HepG2 (cell line): ENCODE data around the gene LGR6. TPM values are rescaled to one million over a fixed set of nuclear protein-coding genes. Genes with fewer than 3 reads are reported as not detected.
A peak's percentile ranks its signal among the peaks of the same experiment; 100 is the strongest.

ENCODE experiments used
- ATAC-seq: fragments of 200-7000 bp; cut with Tn5 transposase; 3 replicates; pipeline ENCODE4 v1.9.1; 2020; ENCODE audit warnings: mild to moderate bottlenecking, moderate library complexity
- BruUV-seq: library from RNA; stranded (reverse); fragments of 400-500 nt; replicated peaks from 2 replicates; lab custom pipeline; 2021; lab: Mats Ljungman, UMichigan
- CTCF ChIA-PET: fragments of 300-600 bp; formaldehyde crosslinking; extraction: SDS; loops from one replicate; lab custom pipeline; 2021; ENCODE audit warnings: low total read pairs, inconsistent platforms, low intra/inter-chr PET ratio; lab: Yijun Ruan, JAX
- POLR2A ChIA-PET: fragments of 350-600 bp; sonication (Branson Sonifier 250); formaldehyde crosslinking; loops from one replicate; lab custom pipeline; 2020; ENCODE audit warnings: antibody characterized with exemption, inconsistent platforms; lab: Yijun Ruan, JAX
- DNase-seq: peaks from one replicate; pipeline ENCODE4 v3.0.0-alpha.2; 2015; ENCODE audit warnings: low spot score
- FAIRE-seq: peaks from 3 replicates; lab custom pipeline; 2011; peaks lifted over from hg19 to GRCh38; lab: Jason Lieb, UNC
- H2AFZ ChIP-seq: one replicate; pipeline ENCODE4 v1.6.1; 2011; ENCODE audit warnings: low read length, inconsistent platforms
- H3K27ac ChIP-seq: fragments of 300-600 bp; 3 replicates; pipeline ENCODE4 v1.8.0; 2011; ENCODE audit warnings: mixed run types, mild to moderate bottlenecking, mixed read lengths, low read length, inconsistent platforms; ENCODE audit not compliant: insufficient read depth; ENCODE audit errors: extremely low read length
- H3K27me3 ChIP-seq, 2 experiments: fragments of 200-600 bp in 1 of 2; 2 replicates in 1 of 2; 3 replicates in 1 of 2; pipeline versions ENCODE4 v1.6.0 to v1.8.0; 2011; ENCODE audit warnings: low read length in 2 of 2, mild to moderate bottlenecking in 2 of 2, moderate library complexity in 2 of 2, inconsistent platforms in 1 of 2; ENCODE audit not compliant: insufficient read depth in 2 of 2, control insufficient read depth in 1 of 2
- H3K36me3 ChIP-seq, 2 experiments: fragments of 200-600 bp in 1 of 2; replicated peaks in 1 of 2; 2 replicates in 1 of 2; 3 replicates in 1 of 2; pipeline versions ENCODE4 v1.5.1 to v1.8.0; 2011; ENCODE audit warnings: low read length in 2 of 2, inconsistent platforms in 1 of 2; ENCODE audit not compliant: insufficient read depth in 2 of 2, control insufficient read depth in 1 of 2
- H3K4me1 ChIP-seq: 2 replicates; pipeline ENCODE4 v1.5.1; 2012; ENCODE audit warnings: low read length, inconsistent platforms; ENCODE audit not compliant: insufficient read depth
- H3K4me2 ChIP-seq: 2 replicates; pipeline ENCODE4 v1.6.0; 2011; ENCODE audit warnings: low read depth, low read length, inconsistent platforms
- H3K4me3 ChIP-seq, 3 experiments: fragments of 200-600 bp in 1 of 3; sonication (generic), shearing (Covaris generic) in 1 of 3; replicated peaks in 1 of 3; 2 replicates each; pipeline ENCODE4 v1.5.1; 2011 to 2016; ENCODE audit warnings: low read length in 3 of 3, inconsistent platforms in 2 of 3, low read depth in 2 of 3, mild to moderate bottlenecking in 2 of 3, control low read depth in 1 of 3, mixed read lengths in 1 of 3; ENCODE audit not compliant: insufficient read depth in 1 of 3
- H3K79me2 ChIP-seq: one replicate; pipeline ENCODE4 v1.6.1; 2011; ENCODE audit warnings: low read length, inconsistent platforms; ENCODE audit not compliant: insufficient read depth
- H3K9ac ChIP-seq: 2 replicates; pipeline ENCODE4 v1.6.0; 2011; ENCODE audit warnings: mild to moderate bottlenecking, low read depth, low read length, inconsistent platforms; ENCODE audit not compliant: insufficient read depth
- H3K9me3 ChIP-seq: 2 replicates; pipeline ENCODE4 v1.5.1; 2012; ENCODE audit warnings: mild to moderate bottlenecking, low read length
- H4K20me1 ChIP-seq: 2 replicates; pipeline ENCODE4 v1.6.0; 2011; ENCODE audit warnings: inconsistent platforms, mild to moderate bottlenecking, low read length, moderate library complexity; ENCODE audit not compliant: insufficient read depth
- ATF2 ChIP-seq: sonication (generic); formaldehyde crosslinking; IDR thresholded peaks from 2 replicates; pipeline ENCODE4 v1.4.0; 2020; ENCODE audit warnings: missing genetic modification reagents
- CREM ChIP-seq, 2 experiments: sonication (generic) in 1 of 2; formaldehyde crosslinking in 1 of 2; IDR thresholded peaks; 2 replicates each; pipeline versions ENCODE4 v1.4.0 to v1.6.1; 2016 to 2020; ENCODE audit warnings: antibody characterized with exemption in 1 of 2, mild to moderate bottlenecking in 1 of 2, missing genetic modification reagents in 1 of 2
- FIP1L1 ChIP-seq: fragments of 200-400 bp; formaldehyde crosslinking; IDR thresholded peaks from 2 replicates; pipeline ENCODE4 v1.6.1; 2018; ENCODE audit warnings: low read depth, mild to moderate bottlenecking, low read length, moderate library complexity, borderline replicate concordance; ENCODE audit not compliant: insufficient read depth
- NR1H2 ChIP-seq: sonication (generic); formaldehyde crosslinking; IDR thresholded peaks from 2 replicates; pipeline ENCODE4 v1.8.1; 2022; ENCODE audit warnings: low read depth, missing genetic modification reagents, borderline replicate concordance
- ZMYM3 ChIP-seq: sonication (generic); formaldehyde crosslinking; IDR thresholded peaks from 2 replicates; pipeline ENCODE4 v1.5.1; 2020; ENCODE audit warnings: mild to moderate bottlenecking, missing genetic modification reagents
- ZNF136 ChIP-seq: sonication (generic); formaldehyde crosslinking; IDR thresholded peaks from 2 replicates; pipeline ENCODE4 v1.8.1; 2022; ENCODE audit warnings: low read depth, mild to moderate bottlenecking, moderate library complexity, missing genetic modification reagents
- ZNF317 ChIP-seq: sonication (generic); formaldehyde crosslinking; IDR thresholded peaks from 2 replicates; pipeline ENCODE4 v1.5.0; 2020; ENCODE audit warnings: mild to moderate bottlenecking, missing genetic modification reagents
- ZNF44 ChIP-seq: sonication (generic); formaldehyde crosslinking; IDR thresholded peaks from 2 replicates; pipeline ENCODE4 v1.5.1; 2020; ENCODE audit warnings: mild to moderate bottlenecking, missing genetic modification reagents
- ZNF530 ChIP-seq: sonication (generic); formaldehyde crosslinking; IDR thresholded peaks from 2 replicates; pipeline ENCODE4 v1.5.0; 2020; ENCODE audit warnings: low read depth, mild to moderate bottlenecking, missing genetic modification reagents
- ZNF775 ChIP-seq: sonication (generic); formaldehyde crosslinking; IDR thresholded peaks from 2 replicates; pipeline ENCODE4 v1.4.0; 2020; ENCODE audit warnings: missing genetic modification reagents, mild to moderate bottlenecking, moderate library complexity, borderline replicate concordance
- WGBS: methylation state at CpG from one replicate; pipeline ENCODE4 v1.1.6; 2017; ENCODE audit warnings: low lambda C conversion rate; 5-methylcytosine and 5-hydroxymethylcytosine counted together
- in situ Hi-C: cut with HindIII; loops from 2 replicates; pipeline ENCODE4 v1.10.0; 2017; ENCODE audit warnings: low pct_unique_long_range_greater_than_20kb; ENCODE audit not compliant: extremely low pct_ligation_motif_present
- intact Hi-C: fragments of 100-400 bp; cut with micrococcal nuclease; formaldehyde crosslinking; loops from one replicate; pipeline ENCODE4 v1.10.0; 2022; ENCODE audit not compliant: unreplicated experiment
- polyA plus RNA-seq, 8 experiments: library from polyadenylated mRNA; depleted of rRNA in 3 of 8; stranded (reverse) in 7 of 8; unstranded in 1 of 8; fragments of >200 nt; fragmentation: Illumina TruSeq in 4 of 8; extraction: Trizol in 4 of 8; gene quantifications; 2 replicates each; pipeline versions ENCODE4 v1.2.1 to v1.2.3, GENCODE V29; 2011 to 2016; ENCODE audit warnings: low read depth in 4 of 8, missing spikeins in 1 of 8, mixed read lengths in 1 of 8; ENCODE audit not compliant: insufficient read depth in 1 of 8
- total RNA-seq, 5 experiments: library from RNA; depleted of rRNA; stranded (reverse); fragments of >200 nt; fragmentation: Illumina TruSeq; extraction: Trizol; gene quantifications; 2 replicates each; pipeline ENCODE4 v1.2.3, GENCODE V29; 2016; ENCODE audit warnings: low read depth in 1 of 5
- TF ChIP-seq, protein P1 (sequence below), 2 experiments: sonication (generic) in 1 of 2; formaldehyde crosslinking in 1 of 2; IDR thresholded peaks; 2 replicates each; pipeline versions ENCODE4 v1.6.1 to v1.9.0; 2014 to 2022; ENCODE audit warnings: antibody characterized with exemption in 1 of 2, borderline replicate concordance in 1 of 2, inconsistent platforms in 1 of 2, low read depth in 1 of 2, missing genetic modification reagents in 1 of 2
- TF ChIP-seq, protein P2 (sequence below): sonication (generic); formaldehyde crosslinking; IDR thresholded peaks from 2 replicates; pipeline ENCODE4 v1.5.1; 2020; ENCODE audit warnings: mild to moderate bottlenecking, missing genetic modification reagents, borderline replicate concordance

The LGR6 gene
- total and polyA plus RNA-seq, 2 of the 13 experiments (the other 11 are each of a cell fraction or from before 2014, with no cell fraction given), result 0.07 TPM; not detected in 1

DNA sequence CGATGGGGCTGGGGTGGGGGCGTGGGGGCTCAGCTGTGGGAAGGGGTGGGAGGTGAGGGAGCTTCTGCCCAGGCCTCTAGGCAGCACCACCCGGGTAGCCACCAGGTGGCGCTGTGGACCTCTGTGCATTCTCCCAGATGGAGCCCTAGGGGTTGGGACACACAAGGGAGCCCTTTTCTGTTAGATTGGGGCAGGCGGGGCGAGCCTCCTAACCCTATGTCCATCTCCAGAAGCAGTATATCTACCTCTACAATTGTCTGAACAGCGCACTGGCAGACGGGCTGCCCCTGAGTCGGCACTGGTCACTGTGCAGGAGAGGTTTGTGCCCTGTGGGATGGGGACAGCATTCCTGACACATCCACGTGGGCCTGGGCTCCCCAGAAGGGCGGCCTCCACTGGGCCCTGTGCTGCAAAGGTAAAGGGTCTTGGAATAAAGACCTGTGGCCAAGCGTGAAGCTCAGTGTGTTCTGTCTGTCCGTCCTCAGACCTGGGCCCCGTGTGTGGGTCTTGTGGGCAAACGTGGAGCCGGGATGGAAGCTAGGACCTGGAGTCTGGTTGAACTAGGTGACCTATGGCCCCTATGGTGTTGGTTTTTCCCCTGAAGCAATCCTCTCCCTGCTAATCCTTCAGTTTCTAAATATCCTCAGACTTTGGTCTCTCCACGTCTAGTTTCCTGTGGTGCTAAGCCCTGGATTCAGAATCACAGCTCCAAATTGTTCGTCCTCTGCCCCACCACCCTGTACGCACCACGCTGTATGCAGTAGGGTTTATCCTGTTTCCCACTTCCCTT, 4.4 kb upstream of the LGR6 start:
- BruUV-seq, result no TSS peak
- in situ Hi-C loops (loop anchor here (5.0 kb wide), 1 partner anchor 128 kb away; no protein-coding TSS in a partner anchor), intact Hi-C loops (loop anchor here (2.0 kb wide), 1 partner anchor 530 kb away; no protein-coding TSS in a partner anchor)
- peak overlapping the region; percentile 79 for H3K4me2 ChIP-seq
- no peaks in the 10 kb centered on the region for H3K9me3 ChIP-seq
- peak overlapping the region; percentile 65 for H2AFZ ChIP-seq
- WGBS, result 0% methylated on average over 10 of the region's 20 CpGs
- no peaks in the 10 kb centered on the region for H3K36me3 ChIP-seq
- DNase-seq, result peak; percentile 83
- H3K27me3 ChIP-seq, result peaks cover 8 to 11% of the 10 kb centered on the region in 2 experiments
- 0 out of 2 replicates have a peak, but pooled peaks cover 2% of the 10 kb centered on the region for H4K20me1 ChIP-seq
- peak overlapping the region; percentile 93 for H3K27ac ChIP-seq
- no peaks in the 10 kb centered on the region for H3K79me2 ChIP-seq
- H3K9ac ChIP-seq, result peak overlapping the region; percentile 40; the same call in 1 of the 2 replicates
- peak; percentile 99 for FAIRE-seq
- H3K4me1 ChIP-seq, result peaks cover 52% of the 10 kb centered on the region
- POLR2A ChIA-PET, result interaction anchor here (1.0 to 1.6 kb wide), 4 partner anchors 10 to 180 kb away, joined by 3 to 4 read pairs (median 3); partner anchors contain the start of genes ELF3 and UBE2T
- CTCF ChIA-PET, result interaction anchor here (1.9 kb wide), 1 partner anchor 127 kb away, joined by 15 read pairs; no protein-coding TSS in a partner anchor
- peak overlapping the region; percentile 50 to 67 (median 52) for H3K4me3 ChIP-seq
- peak; percentile 71 for ATAC-seq
- peak; percentile 41; the same call in 1 of the 2 replicates for TF ChIP-seq ZNF317 (CRISPR knock-in tag)
- peak; percentile 71; the same call in 1 of the 2 replicates for TF ChIP-seq ZNF44 (CRISPR knock-in tag)
- TF ChIP-seq, protein P1, sequence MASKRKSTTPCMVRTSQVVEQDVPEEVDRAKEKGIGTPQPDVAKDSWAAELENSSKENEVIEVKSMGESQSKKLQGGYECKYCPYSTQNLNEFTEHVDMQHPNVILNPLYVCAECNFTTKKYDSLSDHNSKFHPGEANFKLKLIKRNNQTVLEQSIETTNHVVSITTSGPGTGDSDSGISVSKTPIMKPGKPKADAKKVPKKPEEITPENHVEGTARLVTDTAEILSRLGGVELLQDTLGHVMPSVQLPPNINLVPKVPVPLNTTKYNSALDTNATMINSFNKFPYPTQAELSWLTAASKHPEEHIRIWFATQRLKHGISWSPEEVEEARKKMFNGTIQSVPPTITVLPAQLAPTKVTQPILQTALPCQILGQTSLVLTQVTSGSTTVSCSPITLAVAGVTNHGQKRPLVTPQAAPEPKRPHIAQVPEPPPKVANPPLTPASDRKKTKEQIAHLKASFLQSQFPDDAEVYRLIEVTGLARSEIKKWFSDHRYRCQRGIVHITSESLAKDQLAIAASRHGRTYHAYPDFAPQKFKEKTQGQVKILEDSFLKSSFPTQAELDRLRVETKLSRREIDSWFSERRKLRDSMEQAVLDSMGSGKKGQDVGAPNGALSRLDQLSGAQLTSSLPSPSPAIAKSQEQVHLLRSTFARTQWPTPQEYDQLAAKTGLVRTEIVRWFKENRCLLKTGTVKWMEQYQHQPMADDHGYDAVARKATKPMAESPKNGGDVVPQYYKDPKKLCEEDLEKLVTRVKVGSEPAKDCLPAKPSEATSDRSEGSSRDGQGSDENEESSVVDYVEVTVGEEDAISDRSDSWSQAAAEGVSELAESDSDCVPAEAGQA (IDR thresholded peaks at IDR 0.05; ENCODE audit: low read depth), result no peak
- TF ChIP-seq, protein P1 (CRISPR knock-in tag; IDR thresholded peaks at IDR 0.05; ENCODE audit: borderline replicate concordance), result no peak
- TF ChIP-seq ZNF136 (CRISPR knock-in tag), result 0 out of 2 replicates have a peak, but pooled peaks have one; percentile 73
- no peak for TF ChIP-seq ZMYM3 (CRISPR knock-in tag)
- TF ChIP-seq, protein P2, sequence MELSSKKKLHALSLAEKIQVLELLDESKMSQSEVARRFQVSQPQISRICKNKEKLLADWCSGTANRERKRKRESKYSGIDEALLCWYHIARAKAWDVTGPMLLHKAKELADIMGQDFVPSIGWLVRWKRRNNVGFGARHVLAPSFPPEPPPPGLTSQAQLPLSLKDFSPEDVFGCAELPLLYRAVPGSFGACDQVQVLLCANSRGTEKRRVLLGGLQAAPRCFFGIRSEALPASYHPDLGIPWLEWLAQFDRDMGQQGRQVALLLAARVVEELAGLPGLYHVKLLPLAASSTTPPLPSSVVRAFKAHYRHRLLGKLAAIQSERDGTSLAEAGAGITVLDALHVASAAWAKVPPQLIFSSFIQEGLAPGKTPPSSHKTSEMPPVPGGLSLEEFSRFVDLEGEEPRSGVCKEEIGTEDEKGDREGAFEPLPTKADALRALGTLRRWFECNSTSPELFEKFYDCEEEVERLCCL (CRISPR knock-in tag), result no peak; the same call in 1 of the 2 replicates
- TF ChIP-seq NR1H2 (CRISPR knock-in tag), result no peak
- TF ChIP-seq ZNF775 (CRISPR knock-in tag), result no peak
- TF ChIP-seq FIP1L1, result no peak
- peak; percentile 44; the same call in 1 of the 2 replicates for TF ChIP-seq CREM (IDR thresholded peaks at IDR 0.05)
- TF ChIP-seq CREM (CRISPR knock-in tag; IDR thresholded peaks at IDR 0.05), result no peak
- no peak for TF ChIP-seq ZNF530 (CRISPR knock-in tag)
- TF ChIP-seq ATF2, result no peak
